ENCODE measurements around the gene BAG5. TPM values are rescaled to one million over a fixed set of nuclear protein-coding genes. Genes with fewer than 3 reads are reported as not detected.
"Not testable (repeated sequence)": the region's sequence is repeated elsewhere in the genome, so short reads cannot be mapped to it uniquely, and the experiment has no call there.

The BAG5 gene, protein sequence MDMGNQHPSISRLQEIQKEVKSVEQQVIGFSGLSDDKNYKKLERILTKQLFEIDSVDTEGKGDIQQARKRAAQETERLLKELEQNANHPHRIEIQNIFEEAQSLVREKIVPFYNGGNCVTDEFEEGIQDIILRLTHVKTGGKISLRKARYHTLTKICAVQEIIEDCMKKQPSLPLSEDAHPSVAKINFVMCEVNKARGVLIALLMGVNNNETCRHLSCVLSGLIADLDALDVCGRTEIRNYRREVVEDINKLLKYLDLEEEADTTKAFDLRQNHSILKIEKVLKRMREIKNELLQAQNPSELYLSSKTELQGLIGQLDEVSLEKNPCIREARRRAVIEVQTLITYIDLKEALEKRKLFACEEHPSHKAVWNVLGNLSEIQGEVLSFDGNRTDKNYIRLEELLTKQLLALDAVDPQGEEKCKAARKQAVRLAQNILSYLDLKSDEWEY
- polyA plus RNA-seq (2011; rRNA removed) (10.5 and 12.5 TPM in 2 replicates), polyA minus RNA-seq (2011; rRNA and poly(A)+ RNA removed) (12.7 and 15.0 TPM in 2 replicates)

GRCh38 chr14:103562429-103563225, at the start of gene BAG5, which contains the start of gene COA8:
Gene BAG5, minus strand, starts transcription at chr14:103562657. Its CDS starts 1,493 bp downstream, at chr14:103561164.
Gene COA8, plus strand, starts transcription at chr14:103562960. Its CDS starts 42 bp downstream, at chr14:103563002.
- CTCF ChIA-PET = interaction anchor here (1.6 kb wide), 1 partner anchor 44 kb away, joined by 7 read pairs; no protein-coding TSS in a partner anchor

GRCh38 chr14:103611215-103611614, 48.8 kb upstream of the BAG5 start:
- H3K4me3 ChIP-seq (ENCODE audit: low read depth, low read length) = no peak overlapping the region
- no peak for DNase-seq (ENCODE audit: low read depth, low spot score)
- H3K27me3 ChIP-seq (ENCODE audit: control insufficient read depth, insufficient read depth, low read length) = peaks cover 4% of the 10 kb centered on the region
- ChIA-PET POLR2A (no interaction called here), CTCF (no interaction called here)
- TF ChIP-seq, protein P1, sequence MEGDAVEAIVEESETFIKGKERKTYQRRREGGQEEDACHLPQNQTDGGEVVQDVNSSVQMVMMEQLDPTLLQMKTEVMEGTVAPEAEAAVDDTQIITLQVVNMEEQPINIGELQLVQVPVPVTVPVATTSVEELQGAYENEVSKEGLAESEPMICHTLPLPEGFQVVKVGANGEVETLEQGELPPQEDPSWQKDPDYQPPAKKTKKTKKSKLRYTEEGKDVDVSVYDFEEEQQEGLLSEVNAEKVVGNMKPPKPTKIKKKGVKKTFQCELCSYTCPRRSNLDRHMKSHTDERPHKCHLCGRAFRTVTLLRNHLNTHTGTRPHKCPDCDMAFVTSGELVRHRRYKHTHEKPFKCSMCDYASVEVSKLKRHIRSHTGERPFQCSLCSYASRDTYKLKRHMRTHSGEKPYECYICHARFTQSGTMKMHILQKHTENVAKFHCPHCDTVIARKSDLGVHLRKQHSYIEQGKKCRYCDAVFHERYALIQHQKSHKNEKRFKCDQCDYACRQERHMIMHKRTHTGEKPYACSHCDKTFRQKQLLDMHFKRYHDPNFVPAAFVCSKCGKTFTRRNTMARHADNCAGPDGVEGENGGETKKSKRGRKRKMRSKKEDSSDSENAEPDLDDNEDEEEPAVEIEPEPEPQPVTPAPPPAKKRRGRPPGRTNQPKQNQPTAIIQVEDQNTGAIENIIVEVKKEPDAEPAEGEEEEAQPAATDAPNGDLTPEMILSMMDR (IDR thresholded peaks at IDR 0.05; ENCODE audit: low read depth, low read length) = no peak
- peaks cover 18% of the 10 kb centered on the region for H3K9me3 ChIP-seq (ENCODE audit: control insufficient read depth, insufficient read depth, low read length)
- H3K27ac ChIP-seq (ENCODE audit: low read depth, low read length) = peak overlapping the region; percentile 2

More at GRCh38 chr14:103562429-103563225, at the start of gene BAG5, which contains the start of gene COA8:
- Histone ChIP-seq H3K9me3 (ENCODE audit: control insufficient read depth, insufficient read depth, low read length) (peaks cover 4% of the 10 kb centered on the region; the same call in 1 of the 2 replicates), H3K27me3 (ENCODE audit: control insufficient read depth, insufficient read depth, low read length) (no peaks in the 10 kb centered on the region), H3K27ac (ENCODE audit: low read depth, low read length) (peak within 1 kb of the TSS; percentile 74), H3K4me3 (ENCODE audit: low read depth, low read length) (peak within 1 kb of the TSS; percentile 83)
- POLR2A ChIA-PET = interaction anchor here (1.3 to 1.8 kb wide), 3 partner anchors 14 to 34 kb away, joined by 3 to 7 read pairs (median 3); partner anchors contain the start of gene TRMT61A
- TF ChIP-seq, protein P1 (IDR thresholded peaks at IDR 0.05; ENCODE audit: low read depth, low read length) = no peak
- no peak for DNase-seq (ENCODE audit: low read depth, low spot score)

DNA sequence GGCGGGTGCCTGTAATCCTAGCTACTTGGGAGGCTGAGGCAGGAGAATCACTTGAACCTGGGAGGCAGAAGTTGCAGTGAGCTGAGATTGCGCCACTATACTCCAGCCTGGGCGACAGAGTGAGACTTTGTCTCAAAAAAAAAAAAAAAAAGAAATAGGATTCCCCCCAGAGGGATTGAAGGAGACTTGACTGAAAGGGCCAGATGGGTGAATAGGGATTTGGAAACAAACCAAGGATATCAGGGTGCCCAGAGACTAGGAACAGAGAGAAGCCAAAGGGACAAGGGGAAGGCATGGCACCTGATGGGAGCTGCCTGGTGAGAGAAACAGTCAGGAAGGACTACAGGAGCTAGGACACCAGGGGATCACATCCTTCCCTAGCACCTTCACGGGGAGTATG, 46.6 kb upstream of the BAG5 start:
- H3K27me3 ChIP-seq (ENCODE audit: control insufficient read depth, insufficient read depth, low read length); DNase-seq (ENCODE audit: low read depth, low spot score); H3K27ac ChIP-seq (ENCODE audit: low read depth, low read length); H3K4me3 ChIP-seq (ENCODE audit: low read depth, low read length); POLR2A ChIA-PET: not testable (repeated sequence)
- peaks cover 18% of the 10 kb centered on the region for H3K9me3 ChIP-seq (ENCODE audit: control insufficient read depth, insufficient read depth, low read length)
- CTCF ChIA-PET = interaction anchor here (0.6 kb wide), 2 partner anchors 9 to 358 kb away, joined by 3 to 4 read pairs; no protein-coding TSS in a partner anchor

GRCh38 chr14:103607822-103608221, 45.4 kb upstream of the BAG5 start:
- Histone ChIP-seq H3K27me3 (ENCODE audit: control insufficient read depth, insufficient read depth, low read length) (peaks cover 4% of the 10 kb centered on the region), H3K9me3 (ENCODE audit: control insufficient read depth, insufficient read depth, low read length) (peaks cover 18% of the 10 kb centered on the region), H3K4me3 (ENCODE audit: low read depth, low read length) (no peak overlapping the region), H3K27ac (ENCODE audit: low read depth, low read length) (no peak overlapping the region)
- TF ChIP-seq, protein P1 (IDR thresholded peaks at IDR 0.05; ENCODE audit: low read depth, low read length) = no peak
- ChIA-PET POLR2A (interaction anchor here (1.4 kb wide), 1 partner anchor 21 kb away, joined by 7 read pairs; the partner anchor contains the start of gene KLC1), CTCF (no interaction called here)
- no peak for DNase-seq (ENCODE audit: low read depth, low spot score)

GRCh38 chr14:103606963-103607668, 44.7 kb upstream of the BAG5 start:
- H3K27me3 ChIP-seq (ENCODE audit: control insufficient read depth, insufficient read depth, low read length) = peaks cover 4% of the 10 kb centered on the region
- peak; percentile 80 for DNase-seq (ENCODE audit: low read depth, low spot score)
- TF ChIP-seq, protein P1 (IDR thresholded peaks at IDR 0.05; ENCODE audit: low read depth, low read length) = peak; percentile 45
- H3K4me3 ChIP-seq (ENCODE audit: low read depth, low read length) = peak overlapping the region; percentile 35
- no peak overlapping the region for H3K27ac ChIP-seq (ENCODE audit: low read depth, low read length)
- CTCF ChIA-PET = no interaction called here
- peaks cover 18% of the 10 kb centered on the region for H3K9me3 ChIP-seq (ENCODE audit: control insufficient read depth, insufficient read depth, low read length)
- POLR2A ChIA-PET = interaction anchor here (0.9 to 1.4 kb wide), 3 partner anchors 11 to 57 kb away, joined by 3 to 7 read pairs (median 4); partner anchors contain the start of gene KLC1

All from AG04450 (cell line).